GM18870 (cell line): ENCODE data around the gene TLE4.

Source experiments
- ATAC-seq: cut with Tn5 transposase; IDR thresholded peaks from one replicate; pipeline ENCODE4 v1.9.1; 2021; ENCODE audit warnings: moderate library complexity; ENCODE audit not compliant: unreplicated experiment

TLE4 gene

DNA sequence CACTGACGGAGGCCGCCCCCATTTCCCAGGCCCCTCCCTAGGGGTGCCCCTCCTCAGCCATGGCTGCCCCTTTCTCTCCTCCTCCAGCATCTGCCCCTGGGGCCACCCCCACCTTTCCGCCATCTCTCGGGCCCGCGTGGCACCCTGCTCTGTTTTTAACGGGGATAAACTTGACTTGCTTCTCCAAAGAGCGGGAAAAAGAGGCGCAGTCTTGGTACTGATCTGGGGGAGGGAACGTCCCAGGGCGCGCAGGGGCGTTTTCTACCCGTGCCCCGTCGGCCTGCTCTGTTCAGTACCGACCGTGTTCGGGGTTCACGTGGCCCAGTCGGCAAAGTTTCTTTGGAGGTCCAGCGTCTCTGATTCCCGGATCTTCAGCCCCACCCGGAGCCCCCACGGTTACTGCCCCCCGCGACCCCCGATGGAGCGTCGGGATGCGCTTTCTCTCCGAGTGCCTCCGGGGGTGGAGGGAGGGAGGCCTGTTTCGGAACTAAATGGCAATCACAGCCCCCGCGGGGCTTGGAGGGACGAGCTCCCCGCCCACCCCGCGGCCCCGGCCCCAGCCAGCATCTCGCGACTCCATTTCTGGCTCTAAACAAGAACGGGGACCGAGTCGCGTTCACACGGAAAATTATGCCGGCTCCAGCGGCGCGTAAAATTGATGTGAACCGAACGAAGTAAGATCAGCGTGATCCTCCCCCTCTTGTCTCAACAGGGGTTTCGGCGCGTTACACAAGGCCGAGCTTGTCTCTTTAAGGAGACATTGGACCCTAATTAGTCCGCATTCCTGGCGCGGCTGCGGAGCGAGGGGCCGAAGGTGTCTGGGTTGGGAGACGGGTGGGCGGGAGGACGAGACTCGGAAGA lies 1.1 kb upstream of the TLE4 start:
- ATAC-seq = no peak

- no peak for ATAC-seq
These were observed 355 bp downstream of the TLE4 start for GRCh38 chr9:79572032-79572607.

DNA sequence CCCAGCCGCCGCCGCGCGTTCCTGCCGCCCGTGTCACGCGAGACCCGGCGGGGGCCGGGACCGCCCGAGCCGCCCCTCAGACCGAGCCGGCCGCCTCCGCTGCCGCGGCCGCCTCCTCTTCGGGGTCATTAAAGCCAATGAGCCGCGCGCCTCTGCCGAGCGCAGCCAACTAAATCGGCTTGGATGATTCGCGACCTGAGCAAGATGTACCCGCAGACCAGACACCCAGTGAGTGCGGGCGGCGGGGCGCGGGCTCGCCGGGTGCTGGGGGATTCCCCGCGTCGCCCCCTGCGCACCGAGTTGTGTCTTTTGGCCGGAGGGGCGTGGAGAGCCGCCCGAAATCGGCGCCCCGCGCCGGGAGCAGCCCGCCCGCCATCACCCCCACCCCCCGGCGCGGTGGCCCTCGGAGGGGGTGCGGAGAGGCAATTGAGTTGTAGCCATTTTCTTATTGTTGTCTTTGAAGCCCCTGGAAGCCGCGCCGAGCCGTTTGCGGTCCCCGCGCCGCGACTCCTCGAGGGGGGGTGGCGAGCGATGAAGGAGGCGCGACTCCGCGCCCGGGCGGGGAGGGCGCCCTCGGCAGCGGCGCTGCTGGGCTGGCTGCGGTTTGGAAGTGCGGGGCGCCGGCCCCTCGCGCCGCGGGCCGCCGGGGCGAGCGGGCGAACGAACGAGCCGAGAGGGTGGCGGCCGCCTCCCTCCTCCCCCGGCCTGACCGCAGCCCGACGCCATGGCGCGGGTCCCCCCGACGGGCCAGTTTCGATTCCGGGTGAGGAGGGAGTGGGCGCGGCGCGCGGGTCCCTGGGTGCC lies 1.0 kb downstream of the TLE4 start:
- no peak for ATAC-seq

DNA sequence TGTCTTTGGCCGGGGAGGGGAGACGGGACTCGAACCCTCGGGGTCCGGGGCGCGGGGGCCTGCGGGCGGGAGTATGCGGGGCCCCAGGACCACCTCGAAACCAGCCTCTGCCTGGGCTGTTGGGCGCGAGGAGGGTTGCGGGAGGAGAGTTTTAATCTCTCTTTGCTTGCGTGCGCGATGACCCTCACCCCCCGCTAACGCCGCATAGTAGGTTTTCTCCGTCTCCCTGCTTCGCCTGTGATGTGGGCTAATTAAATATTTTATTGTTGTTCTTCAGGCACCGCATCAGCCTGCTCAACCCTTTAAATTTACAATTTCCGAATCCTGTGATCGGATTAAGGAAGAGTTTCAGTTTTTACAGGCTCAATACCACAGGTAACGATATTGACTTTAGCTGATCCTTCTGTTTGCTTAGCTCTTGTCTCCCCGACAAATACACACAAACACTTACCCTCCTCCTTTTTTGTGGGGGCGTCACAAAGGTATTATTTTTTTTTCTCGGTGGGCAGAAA lies 1.7 kb downstream of the TLE4 start:
- ATAC-seq = no peak

GRCh38 chr9:79574136-79574535 lies 2.4 kb downstream of the TLE4 start:
- no peak for ATAC-seq

GRCh38 chr9:79574781-79575180 lies 3.0 kb downstream of the TLE4 start:
- ATAC-seq = no peak

DNA sequence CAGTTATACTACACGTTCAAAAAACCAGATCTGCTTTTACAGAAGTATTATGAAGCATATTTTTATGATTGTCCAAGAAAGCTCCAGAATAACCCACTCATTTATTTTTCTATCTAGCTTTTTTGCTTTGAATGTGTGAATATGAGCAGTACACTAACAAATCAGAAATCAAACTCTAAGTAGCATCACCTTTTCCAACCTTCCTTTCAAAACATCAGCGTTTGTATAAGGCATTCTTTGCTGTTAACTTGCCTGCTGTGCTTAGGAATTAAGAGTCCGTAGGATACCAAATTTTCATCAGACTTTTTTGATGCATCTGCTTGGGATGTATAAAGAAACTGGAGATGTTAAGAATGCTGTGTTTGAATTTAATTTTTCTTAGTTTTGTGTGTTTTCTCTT lies 3.8 kb downstream of the TLE4 start:
- ATAC-seq = no peak

DNA sequence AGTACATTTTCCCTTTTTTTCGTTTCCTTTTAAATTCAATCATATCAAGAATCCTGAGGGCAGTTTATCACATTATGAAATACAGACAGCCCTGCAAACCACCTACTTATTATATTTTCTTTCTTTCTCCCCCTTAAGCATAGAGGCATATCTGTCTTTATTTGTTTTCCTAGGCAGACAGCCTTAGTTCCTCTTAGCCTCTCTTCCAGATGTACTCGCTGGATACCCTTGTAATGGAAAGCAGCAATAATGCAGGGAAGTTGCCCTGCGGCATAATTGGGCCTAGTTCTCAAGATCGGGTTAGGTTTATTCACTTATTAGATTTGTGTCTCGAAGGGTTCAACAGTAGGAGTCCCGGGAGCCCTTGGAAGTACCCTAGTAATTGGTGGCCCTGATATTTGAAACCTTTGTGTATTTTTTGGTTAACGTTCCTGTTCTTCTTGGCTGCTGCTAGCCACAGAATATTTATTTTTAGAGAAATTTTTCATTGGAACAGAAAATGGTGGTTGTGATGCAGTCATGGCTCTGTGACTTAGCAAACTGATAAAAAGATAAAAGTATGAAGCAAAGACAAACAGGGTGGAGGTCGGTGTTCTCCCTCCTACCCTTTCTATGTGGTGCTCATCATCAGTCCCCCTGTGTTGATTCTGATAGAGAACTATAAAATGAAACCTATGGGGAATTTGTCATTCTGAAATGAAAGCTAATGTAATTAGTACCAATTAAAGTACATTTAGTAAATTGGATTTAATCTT lies 6.4 kb downstream of the TLE4 start:
- ATAC-seq = no peak

- ATAC-seq = no peak
These were observed 7.1 kb downstream of the TLE4 start for GRCh38 chr9:79578891-79579290.

DNA sequence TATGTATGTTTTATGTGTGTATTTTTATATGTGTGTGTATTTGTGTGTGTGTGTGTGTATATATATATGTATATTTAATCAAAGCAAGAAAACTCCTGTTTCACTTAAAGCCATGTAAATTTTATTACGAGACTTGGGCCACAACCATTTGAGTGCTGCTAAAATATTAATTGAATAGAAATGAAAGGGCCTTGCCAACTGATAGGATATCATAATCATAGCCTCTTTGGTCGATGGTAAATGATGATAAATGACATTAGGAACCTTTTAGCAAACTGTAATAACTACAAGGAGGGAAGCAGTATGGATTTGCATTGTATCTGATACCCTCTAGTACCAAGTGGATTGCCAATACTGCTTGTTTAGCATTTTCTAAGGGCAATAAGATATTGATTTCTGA lies 7.9 kb downstream of the TLE4 start:
- ATAC-seq = no peak

DNA sequence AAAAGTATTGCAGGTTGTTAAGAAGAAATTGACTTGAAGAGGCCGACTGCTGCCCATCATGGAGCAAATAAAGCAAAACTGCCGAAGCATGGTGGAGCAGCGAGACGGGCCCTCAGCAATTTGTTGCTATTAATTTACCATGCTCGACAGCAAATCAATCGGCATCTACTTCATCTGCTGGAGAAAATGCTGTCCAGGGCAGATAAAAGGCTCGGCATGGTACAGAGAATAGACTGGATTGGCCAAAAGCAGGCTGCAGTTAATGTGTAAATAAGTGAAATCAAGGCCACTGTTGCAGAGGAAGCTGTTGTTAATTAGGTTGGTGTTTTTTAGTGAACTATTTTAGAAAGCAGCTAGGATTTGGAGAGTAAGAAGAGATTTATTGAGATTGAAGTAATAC lies 8.3 kb downstream of the TLE4 start:
- ATAC-seq = no peak

DNA sequence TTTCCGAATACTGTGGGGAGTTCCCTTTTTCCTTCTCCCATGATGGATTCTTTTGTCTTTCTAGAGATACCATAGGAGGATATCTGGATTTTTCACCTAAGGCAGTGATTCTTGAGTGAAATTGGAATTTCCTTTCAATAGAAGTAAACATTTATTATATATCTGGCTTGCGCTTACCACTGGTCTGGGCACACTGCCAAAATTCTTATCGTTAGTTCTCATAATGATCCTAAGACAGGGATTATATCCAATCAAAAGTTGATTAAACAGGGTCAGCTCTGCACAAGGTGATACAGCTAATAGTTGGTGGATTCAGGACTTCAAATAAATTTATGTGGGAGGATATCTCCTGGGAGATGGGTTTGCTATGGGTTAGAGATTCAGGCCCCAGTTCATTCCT lies 9.6 kb downstream of the TLE4 start:
- ATAC-seq = no peak

GRCh38 chr9:79581794-79582193 lies 10.0 kb downstream of the TLE4 start:
- no peak for ATAC-seq

DNA sequence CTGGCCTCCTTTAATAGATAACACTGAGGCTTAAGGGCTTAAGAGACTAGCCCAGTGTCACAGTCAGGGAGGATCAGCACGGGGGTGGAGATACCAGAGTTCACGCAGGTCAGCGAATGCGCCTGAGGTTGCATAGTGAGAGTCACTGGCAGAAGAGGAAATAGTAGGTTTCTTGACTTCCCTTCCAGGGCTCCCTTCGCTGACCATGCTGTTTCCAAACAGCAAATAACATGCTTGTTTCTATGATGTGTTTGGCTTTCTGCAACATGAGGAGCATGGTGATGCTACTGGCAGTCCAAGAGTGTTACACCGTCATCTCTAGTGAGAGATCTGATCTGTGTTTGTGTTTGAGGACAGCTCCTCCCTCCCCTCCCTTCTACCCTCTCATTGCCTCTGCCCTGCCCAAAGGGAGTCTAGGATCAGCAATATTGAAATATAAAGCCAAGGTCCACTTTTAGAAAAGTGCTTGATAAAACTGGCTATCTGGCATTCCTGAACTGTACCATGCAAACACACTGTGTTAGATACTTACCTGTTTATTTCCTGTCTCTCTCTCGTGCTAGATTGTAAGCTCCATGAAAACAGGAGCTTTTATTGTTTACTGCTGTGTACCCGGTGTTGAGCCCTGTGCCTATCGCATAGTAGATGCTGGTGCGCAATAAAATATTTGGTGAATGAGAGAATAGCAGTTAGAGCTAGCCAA lies 12.3 kb downstream of the TLE4 start:
- ATAC-seq = peak; percentile 80

- no peak for ATAC-seq
These were observed 12.9 kb downstream of the TLE4 start for GRCh38 chr9:79584655-79584982.

GRCh38 chr9:79588488-79589223 lies 16.9 kb downstream of the TLE4 start:
- ATAC-seq = no peak

DNA sequence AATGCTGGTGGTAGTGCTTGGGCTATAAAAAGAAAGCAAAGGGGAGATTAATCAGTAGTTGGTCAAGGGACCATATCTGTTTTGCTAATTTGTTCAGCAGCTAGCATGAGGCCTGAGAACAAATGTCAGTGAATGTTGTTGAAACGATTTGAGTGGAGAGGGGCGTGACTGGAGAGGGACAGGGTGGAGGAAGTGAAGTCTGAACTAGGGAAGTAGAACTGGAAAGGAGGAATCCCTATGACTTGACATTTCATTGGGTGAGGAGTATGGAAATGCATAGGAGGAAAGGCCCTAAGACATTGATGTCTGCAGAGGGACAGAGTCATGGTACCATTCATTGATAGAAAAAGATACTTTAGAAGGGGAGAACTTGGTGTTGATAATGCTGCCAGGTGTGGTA lies 19.7 kb downstream of the TLE4 start:
- no peak for ATAC-seq

- ATAC-seq = no peak
These were observed 21.1 kb downstream of the TLE4 start for GRCh38 chr9:79592726-79593493.
